PC-3 (cell line): ENCODE measurements around the gene PDX1.

Source experiments
- CTCF ChIP-seq: fragments of 300-600 bp; sonication (generic); conservative IDR thresholded peaks from 2 replicates; pipeline ENCODE4 v1.5.1; 2017; ENCODE audit warnings: antibody characterized with exemption, low read depth, mild to moderate bottlenecking, low read length
- EZH2 ChIP-seq: fragments of 300-600 bp; sonication (generic); IDR thresholded peaks from one replicate; pipeline ENCODE4 v1.6.1; 2017; ENCODE audit warnings: antibody characterized with exemption, mild to moderate bottlenecking, low read length; ENCODE audit not compliant: unreplicated experiment
- EZH2phosphoT487 ChIP-seq: fragments of 300-600 bp; sonication (generic); IDR thresholded peaks from 2 replicates; pipeline ENCODE4 v1.6.1; 2018; ENCODE audit warnings: mild to moderate bottlenecking, antibody characterized with exemption, low read length, borderline replicate concordance

DNA sequence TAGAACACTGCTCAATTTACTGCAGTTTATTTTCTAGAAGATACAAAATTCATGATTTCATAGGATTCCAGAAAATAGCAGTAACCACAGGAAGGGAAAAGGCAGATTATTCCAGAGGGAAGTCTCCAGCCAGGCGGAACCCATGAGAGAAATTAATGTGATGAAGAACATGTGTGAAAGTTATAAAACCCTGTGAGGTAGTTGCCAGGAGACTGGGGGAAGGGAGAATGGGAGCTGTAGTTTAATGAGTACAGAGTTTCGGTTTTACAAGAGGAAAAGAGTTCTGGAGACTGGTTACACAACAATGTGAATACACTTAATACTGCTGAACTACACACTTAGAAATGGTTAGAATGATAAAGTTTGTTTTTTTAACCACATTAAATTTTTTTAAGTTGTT, 14.2 kb upstream of the PDX1 start:
- TF ChIP-seq CTCF (no peak), EZH2 (no peak), EZH2phosphoT487 (no peak)
